GM18907 (cell line): Measurements from ENCODE around the gene CTU1.

Experiments used
- ATAC-seq: cut with Tn5 transposase; IDR thresholded peaks from one replicate; pipeline ENCODE4 v1.9.1; 2021; ENCODE audit warnings: mild to moderate bottlenecking, moderate library complexity; ENCODE audit not compliant: unreplicated experiment

The CTU1 gene

GRCh38 chr19:51107406-51108065 lies 673 bp downstream of the CTU1 start:
- peak; percentile 2 for ATAC-seq

GRCh38 chr19:51103926-51104341 lies 4.3 kb downstream of the CTU1 start:
- no peak for ATAC-seq

- ATAC-seq = no peak
These were observed 5.2 kb downstream of the CTU1 start for GRCh38 chr19:51102991-51103390.

- ATAC-seq = no peak
These were observed 6.9 kb downstream of the CTU1 start for GRCh38 chr19:51101171-51101865.

- no peak for ATAC-seq
These were observed 7.6 kb downstream of the CTU1 start for GRCh38 chr19:51100601-51101000.

GRCh38 chr19:51099047-51099382 lies 9.2 kb downstream of the CTU1 start:
- ATAC-seq = no peak

- no peak for ATAC-seq
These were observed 9.7 kb downstream of the CTU1 start for GRCh38 chr19:51098365-51099046.

GRCh38 chr19:51097796-51098195 lies 10.4 kb downstream of the CTU1 start:
- no peak for ATAC-seq

GRCh38 chr19:51097166-51097738 lies 11.0 kb downstream of the CTU1 start:
- no peak for ATAC-seq

GRCh38 chr19:51096473-51097165 lies 11.6 kb downstream of the CTU1 start:
- ATAC-seq = no peak

GRCh38 chr19:51094696-51095279 lies 13.4 kb downstream of the CTU1 start:
- no peak for ATAC-seq

GRCh38 chr19:51093510-51094345 lies 14.5 kb downstream of the CTU1 start:
- no peak for ATAC-seq

- no peak for ATAC-seq
These were observed 15.1 kb downstream of the CTU1 start for GRCh38 chr19:51093101-51093500.

GRCh38 chr19:51091895-51092873 lies 16.0 kb downstream of the CTU1 start:
- no peak for ATAC-seq

- ATAC-seq = no peak
These were observed 17.1 kb downstream of the CTU1 start for GRCh38 chr19:51091126-51091525.

GRCh38 chr19:51090471-51090870 lies 17.7 kb downstream of the CTU1 start:
- ATAC-seq = no peak

- ATAC-seq = no peak
These were observed 18.4 kb downstream of the CTU1 start for GRCh38 chr19:51089786-51090185.

GRCh38 chr19:51086153-51086850 lies 21.9 kb downstream of the CTU1 start:
- ATAC-seq = no peak
